HG03442 (cell line): ENCODE results near the gene AFP.
"Not testable (repeated sequence)": the region's sequence is repeated elsewhere in the genome, so short reads cannot be mapped to it uniquely, and the experiment has no call there.

ENCODE experiments used
- ATAC-seq: cut with Tn5 transposase; IDR thresholded peaks from one replicate; pipeline ENCODE4 v1.9.1; 2021; ENCODE audit warnings: mild to moderate bottlenecking, moderate library complexity; ENCODE audit not compliant: unreplicated experiment

AFP gene

DNA sequence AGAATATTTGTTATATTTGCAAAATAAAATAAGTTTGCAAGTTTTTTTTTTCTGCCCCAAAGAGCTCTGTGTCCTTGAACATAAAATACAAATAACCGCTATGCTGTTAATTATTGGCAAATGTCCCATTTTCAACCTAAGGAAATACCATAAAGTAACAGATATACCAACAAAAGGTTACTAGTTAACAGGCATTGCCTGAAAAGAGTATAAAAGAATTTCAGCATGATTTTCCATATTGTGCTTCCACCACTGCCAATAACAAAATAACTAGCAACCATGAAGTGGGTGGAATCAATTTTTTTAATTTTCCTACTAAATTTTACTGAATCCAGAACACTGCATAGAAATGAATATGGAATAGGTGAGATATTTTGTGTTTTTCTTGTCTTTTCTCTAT is at the start of gene AFP:
Gene AFP, plus strand, starts transcription at position 238 of the 400 bp plus-strand sequence. Its CDS starts 42 bp downstream, at position 280.
- no peak for ATAC-seq

DNA sequence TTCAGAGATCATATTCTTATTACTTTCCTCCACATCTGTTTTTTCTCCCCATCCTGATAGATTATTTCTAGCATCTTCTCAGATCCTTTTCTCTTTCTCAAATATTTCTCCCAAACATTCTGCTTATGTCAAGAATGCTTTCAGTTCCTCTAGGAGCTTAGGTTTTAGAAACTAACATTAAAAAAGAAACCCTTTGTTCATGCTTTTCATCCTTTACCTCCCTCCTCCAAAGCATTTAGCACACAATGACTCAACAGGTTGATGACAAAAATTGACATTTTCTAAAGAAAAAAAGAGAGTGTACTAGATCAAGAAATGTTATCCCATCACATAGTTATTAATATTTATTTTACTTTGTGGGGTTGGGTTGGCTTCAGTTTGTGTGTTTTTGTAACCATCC is 48.5 kb upstream of the AFP start:
- no peak for ATAC-seq

DNA sequence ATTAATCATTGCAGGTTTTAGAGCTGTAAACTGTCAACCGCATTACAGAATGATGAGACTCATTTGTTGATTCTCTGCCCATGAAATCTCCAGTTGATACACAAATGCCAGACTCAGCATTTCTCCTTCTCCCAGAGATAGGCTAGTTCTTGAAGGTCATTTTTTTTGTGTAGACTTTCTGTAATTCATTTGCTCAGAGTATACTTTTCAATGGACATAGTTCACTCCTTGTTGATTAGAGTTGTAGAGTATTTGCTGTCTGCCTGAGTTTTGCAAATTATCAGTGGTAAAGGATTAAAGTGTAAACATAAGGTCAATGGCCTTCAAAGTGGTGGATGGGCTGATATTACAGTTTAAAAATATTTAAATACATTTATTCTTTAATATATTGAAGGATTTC is 47.1 kb upstream of the AFP start:
- no peak for ATAC-seq

DNA sequence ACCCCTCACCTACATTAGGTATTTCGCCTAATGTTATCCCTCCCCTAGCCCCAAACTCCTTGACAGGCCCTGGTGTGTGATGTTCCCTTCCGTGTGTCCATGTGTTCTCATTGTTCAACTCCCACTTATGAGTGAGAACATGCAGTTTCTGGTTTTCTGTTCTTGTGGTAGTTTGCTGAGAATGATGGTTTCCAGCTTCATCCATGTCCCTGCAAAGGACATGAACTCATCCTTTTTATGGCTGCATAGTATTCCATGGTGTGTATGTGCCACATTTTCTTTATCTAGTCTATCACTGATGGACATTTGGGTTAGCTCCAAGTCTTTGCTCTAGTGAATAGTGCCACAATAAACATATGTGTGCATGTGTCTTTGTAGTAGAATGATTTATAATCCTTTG is 46.4 kb upstream of the AFP start:
- not testable (repeated sequence) for ATAC-seq

DNA sequence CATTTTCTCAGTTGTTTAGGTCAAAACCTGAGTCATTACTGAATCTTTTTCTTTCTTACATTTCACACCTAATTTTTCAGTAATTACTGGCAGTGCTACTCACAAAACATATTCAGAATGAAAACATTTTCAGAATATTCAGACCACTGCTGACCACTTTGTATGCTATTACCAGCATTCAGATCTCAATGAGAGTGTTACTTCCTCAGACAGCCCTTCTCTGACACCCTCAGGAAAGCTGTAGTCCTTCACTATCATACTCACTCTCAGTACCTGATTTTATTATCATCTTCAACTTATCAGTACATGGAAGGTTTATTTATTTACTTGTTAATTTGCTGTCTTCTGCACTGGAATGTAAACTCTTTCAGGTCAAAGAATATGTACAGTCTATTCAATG is 44.2 kb upstream of the AFP start:
- no peak for ATAC-seq

DNA sequence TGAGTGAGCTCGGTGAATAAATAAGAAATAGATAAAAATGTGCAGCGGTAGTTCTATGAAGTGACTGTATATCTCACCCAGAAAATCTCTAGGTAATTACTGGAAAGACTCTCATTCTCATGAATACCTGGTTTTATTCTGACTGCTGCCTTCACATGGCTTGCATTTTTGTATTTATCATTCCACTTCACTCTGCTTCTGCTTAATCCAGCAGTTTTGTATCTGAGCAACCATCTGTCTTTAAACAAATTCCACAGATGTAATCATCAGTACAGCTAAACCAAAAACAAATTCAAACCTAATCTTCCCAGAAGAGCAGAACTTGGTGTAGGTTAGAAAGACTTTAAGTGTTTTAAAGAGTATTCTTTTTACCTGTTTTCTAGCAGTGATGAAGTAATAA is 43.1 kb upstream of the AFP start:
- ATAC-seq: no peak

DNA sequence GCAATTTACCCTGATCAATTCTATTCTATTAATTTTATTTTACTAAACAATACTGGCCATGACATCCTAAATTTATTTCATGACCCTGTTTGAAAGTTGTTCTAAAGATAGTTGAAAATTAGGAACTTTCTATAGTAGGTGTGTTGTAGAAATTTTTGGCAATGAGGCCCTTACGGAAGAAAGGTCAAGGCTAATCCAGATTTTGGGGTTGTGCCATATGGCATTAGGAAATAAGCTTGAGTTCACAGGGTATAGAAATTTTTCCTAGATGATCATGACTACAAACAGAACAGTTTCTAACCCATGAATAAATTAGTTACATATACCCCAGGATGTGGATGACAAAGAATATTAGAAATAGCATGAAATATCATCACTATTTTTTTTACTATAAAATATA is 39.7 kb upstream of the AFP start:
- ATAC-seq: no peak

DNA sequence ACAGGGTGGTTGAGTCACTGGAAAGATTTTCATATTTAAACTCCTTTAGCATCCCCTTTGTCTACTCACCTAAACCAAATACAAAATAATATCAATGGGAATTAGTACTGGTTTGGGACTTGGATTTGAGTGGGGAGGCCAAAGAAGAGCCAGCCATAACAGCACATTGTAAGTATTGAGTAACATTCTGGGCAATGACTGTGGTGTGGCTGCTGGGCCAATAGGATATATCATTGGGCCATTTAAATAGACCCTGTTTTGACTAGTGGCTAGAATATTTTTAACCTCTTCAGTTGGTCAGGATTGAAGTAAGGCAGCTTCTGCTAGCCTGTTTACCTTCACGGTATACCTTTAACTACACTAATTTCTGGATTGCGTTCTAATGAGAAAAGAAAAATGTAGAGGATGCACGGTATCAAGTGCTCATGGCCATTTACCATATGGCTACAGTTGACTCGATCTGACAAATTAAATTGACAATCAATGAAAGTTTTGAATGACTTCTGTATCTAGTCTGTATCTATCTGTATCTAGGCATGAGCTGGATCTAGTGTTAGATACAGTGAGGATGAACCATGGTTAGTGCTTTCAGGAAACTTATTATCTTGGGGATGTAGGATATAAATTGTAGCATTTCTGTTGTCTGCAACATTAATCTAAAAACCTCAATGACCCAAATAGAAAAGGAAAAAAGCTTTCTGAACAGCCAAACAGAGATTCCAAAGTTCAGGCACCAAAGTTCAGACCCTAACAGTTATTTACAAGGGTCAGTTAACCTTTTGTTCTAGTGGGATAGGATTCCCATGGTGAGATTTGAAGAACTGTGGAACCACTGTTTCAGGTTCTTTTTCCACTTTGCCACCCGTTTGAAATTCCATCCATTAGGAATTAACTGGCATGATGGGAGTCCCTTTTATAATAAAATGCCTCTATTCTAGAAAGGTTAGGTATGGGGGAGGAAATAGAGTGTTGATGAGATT is 38.7 kb upstream of the AFP start:
- no peak for ATAC-seq

DNA sequence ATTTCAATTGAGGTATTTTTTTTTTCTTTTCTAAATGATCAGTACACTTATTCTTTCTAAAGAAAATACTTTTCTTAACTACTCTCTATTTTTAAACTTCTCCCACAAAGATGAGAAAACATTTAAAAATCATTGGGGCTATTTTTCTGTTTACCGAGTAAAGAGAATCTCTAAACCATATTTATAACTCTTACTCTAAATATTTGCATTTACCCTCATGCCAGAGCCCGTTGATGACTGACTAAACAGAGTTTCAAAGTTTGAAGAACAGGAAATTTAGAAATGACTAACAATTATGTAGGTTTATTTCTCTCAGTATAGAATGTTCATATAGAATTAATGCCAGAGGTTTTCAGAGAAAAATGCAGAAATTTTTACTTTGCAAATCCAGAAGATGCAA is 34.6 kb upstream of the AFP start:
- ATAC-seq: no peak

DNA sequence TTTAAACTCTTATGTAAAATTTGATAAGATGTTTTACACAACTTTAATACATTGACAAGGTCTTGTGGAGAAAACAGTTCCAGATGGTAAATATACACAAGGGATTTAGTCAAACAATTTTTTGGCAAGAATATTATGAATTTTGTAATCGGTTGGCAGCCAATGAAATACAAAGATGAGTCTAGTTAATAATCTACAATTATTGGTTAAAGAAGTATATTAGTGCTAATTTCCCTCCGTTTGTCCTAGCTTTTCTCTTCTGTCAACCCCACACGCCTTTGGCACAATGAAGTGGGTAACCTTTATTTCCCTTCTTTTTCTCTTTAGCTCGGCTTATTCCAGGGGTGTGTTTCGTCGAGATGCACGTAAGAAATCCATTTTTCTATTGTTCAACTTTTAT is 32.0 kb upstream of the AFP start, which contains the start of gene ALB:
Gene ALB, plus strand, starts transcription at position 246 of the 400 bp plus-strand sequence. Its CDS starts 41 bp downstream, at position 287.
- no peak for ATAC-seq

DNA sequence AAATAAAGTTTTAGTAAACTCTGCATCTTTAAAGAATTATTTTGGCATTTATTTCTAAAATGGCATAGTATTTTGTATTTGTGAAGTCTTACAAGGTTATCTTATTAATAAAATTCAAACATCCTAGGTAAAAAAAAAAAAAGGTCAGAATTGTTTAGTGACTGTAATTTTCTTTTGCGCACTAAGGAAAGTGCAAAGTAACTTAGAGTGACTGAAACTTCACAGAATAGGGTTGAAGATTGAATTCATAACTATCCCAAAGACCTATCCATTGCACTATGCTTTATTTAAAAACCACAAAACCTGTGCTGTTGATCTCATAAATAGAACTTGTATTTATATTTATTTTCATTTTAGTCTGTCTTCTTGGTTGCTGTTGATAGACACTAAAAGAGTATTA is 31.6 kb upstream of the AFP start:
- no peak for ATAC-seq

DNA sequence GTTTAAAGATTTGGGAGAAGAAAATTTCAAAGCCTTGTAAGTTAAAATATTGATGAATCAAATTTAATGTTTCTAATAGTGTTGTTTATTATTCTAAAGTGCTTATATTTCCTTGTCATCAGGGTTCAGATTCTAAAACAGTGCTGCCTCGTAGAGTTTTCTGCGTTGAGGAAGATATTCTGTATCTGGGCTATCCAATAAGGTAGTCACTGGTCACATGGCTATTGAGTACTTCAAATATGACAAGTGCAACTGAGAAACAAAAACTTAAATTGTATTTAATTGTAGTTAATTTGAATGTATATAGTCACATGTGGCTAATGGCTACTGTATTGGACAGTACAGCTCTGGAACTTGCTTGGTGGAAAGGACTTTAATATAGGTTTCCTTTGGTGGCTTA is 30.9 kb upstream of the AFP start:
- ATAC-seq: no peak

DNA sequence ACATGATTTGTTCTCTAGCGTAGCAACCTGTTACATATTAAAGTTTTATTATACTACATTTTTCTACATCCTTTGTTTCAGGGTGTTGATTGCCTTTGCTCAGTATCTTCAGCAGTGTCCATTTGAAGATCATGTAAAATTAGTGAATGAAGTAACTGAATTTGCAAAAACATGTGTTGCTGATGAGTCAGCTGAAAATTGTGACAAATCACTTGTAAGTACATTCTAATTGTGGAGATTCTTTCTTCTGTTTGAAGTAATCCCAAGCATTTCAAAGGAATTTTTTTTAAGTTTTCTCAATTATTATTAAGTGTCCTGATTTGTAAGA is 29.5 kb upstream of the AFP start:
- no peak for ATAC-seq

DNA sequence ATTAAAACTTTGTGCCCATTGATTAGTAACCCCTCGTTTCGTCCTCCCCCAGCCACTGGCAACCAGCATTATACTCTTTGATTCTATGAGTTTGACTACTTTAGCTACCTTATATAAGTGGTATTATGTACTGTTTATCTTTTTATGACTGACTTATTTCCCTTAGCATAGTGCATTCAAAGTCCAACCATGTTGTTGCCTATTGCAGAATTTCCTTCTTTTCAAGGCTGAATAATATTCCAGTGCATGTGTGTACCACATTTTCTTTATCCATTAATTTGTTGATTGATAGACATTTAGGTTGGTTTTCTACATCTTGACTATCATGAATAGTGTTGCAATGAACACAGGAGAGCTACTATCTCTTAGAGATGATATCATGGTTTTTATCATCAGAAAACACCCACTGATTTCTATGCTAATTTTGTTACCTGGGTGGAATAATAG is 28.8 kb upstream of the AFP start:
- no peak for ATAC-seq

DNA sequence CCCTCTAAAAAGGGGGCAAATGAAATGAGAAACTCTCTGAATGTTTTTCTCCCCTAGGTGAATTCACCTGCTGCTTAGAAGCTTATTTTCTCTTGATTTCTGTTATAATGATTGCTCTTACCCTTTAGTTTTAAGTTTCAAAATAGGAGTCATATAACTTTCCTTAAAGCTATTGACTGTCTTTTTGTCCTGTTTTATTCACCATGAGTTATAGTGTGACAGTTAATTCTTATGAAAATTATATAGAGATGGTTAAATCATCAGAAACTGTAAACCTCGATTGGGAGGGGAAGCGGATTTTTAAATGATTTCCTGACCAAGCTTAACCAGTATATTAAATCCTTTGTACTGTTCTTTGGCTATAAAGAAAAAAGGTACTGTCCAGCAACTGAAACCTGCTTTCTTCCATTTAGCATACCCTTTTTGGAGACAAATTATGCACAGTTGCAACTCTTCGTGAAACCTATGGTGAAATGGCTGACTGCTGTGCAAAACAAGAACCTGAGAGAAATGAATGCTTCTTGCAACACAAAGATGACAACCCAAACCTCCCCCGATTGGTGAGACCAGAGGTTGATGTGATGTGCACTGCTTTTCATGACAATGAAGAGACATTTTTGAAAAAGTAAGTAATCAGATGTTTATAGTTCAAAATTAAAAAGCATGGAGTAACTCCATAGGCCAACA is 27.7 kb upstream of the AFP start:
- no peak for ATAC-seq

DNA sequence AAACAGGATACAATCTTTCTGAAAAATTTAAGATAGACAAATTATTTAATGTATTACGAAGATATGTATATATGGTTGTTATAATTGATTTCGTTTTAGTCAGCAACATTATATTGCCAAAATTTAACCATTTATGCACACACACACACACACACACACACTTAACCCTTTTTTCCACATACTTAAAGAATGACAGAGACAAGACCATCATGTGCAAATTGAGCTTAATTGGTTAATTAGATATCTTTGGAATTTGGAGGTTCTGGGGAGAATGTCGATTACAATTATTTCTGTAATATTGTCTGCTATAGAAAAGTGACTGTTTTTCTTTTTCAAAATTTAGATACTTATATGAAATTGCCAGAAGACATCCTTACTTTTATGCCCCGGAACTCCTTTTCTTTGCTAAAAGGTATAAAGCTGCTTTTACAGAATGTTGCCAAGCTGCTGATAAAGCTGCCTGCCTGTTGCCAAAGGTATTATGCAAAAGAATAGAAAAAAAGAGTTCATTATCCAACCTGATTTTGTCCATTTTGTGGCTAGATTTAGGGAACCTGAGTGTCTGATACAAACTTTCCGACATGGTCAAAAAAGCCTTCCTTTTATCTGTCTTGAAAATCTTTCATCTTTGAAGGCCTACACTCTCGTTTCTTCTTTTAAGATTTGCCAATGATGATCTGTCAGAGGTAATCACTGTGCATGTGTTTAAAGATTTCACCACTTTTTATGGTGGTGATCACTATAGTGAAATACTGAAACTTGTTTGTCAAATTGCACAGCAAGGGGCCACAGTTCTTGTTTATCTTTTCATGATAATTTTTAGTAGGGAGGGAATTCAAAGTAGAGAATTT is 26.8 kb upstream of the AFP start:
- no peak for ATAC-seq

DNA sequence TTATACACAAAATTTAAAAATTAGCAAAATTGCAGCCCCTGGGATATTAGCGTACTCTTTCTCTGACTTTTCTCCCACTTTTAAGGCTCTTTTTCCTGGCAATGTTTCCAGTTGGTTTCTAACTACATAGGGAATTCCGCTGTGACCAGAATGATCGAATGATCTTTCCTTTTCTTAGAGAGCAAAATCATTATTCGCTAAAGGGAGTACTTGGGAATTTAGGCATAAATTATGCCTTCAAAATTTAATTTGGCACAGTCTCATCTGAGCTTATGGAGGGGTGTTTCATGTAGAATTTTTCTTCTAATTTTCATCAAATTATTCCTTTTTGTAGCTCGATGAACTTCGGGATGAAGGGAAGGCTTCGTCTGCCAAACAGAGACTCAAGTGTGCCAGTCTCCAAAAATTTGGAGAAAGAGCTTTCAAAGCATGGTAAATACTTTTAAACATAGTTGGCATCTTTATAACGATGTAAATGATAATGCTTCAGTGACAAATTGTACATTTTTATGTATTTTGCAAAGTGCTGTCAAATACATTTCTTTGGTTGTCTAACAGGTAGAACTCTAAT is 26.0 kb upstream of the AFP start:
- no peak for ATAC-seq

DNA sequence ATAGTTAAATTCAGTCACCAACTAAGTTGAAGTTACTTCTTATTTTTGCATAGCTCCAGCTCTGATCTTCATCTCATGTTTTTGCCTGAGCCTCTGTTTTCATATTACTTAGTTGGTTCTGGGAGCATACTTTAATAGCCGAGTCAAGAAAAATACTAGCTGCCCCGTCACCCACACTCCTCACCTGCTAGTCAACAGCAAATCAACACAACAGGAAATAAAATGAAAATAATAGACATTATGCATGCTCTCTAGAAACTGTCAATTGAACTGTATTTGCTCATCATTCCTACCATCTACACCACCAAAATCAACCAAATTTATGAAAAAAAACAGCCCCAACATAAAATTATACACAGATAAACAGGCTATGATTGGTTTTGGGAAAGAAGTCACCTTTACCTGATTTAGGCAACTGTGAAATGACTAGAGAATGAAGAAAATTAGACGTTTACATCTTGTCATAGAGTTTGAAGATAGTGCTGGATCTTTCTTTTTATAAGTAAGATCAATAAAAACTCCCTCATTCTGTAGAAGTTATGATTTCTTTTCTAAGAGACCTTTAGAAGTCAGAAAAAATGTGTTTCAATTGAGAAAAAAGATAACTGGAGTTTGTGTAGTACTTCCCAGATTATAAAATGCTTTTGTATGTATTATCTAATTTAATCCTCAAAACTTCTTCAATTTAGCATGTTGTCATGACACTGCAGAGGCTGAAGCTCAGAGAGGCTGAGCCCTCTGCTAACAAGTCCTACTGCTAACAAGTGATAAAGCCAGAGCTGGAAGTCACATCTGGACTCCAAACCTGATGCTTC is 24.9 kb upstream of the AFP start:
- no peak for ATAC-seq

DNA sequence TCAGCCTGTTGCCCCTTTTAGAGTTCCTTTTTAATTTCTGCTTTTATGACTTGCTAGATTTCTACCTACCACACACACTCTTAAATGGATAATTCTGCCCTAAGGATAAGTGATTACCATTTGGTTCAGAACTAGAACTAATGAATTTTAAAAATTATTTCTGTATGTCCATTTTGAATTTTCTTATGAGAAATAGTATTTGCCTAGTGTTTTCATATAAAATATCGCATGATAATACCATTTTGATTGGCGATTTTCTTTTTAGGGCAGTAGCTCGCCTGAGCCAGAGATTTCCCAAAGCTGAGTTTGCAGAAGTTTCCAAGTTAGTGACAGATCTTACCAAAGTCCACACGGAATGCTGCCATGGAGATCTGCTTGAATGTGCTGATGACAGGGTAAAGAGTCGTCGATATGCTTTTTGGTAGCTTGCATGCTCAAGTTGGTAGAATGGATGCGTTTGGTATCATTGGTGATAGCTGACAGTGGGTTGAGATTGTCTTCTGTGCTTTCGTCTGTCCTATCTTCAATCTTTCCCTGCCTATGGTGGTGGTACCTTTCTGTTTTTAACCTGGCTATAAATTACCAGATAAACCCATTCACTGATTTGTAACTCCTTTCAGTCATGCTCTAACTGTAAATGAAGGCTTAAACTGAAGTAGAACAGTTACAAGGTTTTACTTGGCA is 24.1 kb upstream of the AFP start:
- ATAC-seq: no peak
